ENCODE results near the gene AGFG2. TPM values are rescaled to one million over a fixed set of nuclear protein-coding genes. Genes with fewer than 3 reads are reported as not detected.

Gene AGFG2
- total and polyA plus RNA-seq, 2 of the 4 experiments (the other 2 are of a cell fraction): 3.0 to 10.0 TPM

DNA sequence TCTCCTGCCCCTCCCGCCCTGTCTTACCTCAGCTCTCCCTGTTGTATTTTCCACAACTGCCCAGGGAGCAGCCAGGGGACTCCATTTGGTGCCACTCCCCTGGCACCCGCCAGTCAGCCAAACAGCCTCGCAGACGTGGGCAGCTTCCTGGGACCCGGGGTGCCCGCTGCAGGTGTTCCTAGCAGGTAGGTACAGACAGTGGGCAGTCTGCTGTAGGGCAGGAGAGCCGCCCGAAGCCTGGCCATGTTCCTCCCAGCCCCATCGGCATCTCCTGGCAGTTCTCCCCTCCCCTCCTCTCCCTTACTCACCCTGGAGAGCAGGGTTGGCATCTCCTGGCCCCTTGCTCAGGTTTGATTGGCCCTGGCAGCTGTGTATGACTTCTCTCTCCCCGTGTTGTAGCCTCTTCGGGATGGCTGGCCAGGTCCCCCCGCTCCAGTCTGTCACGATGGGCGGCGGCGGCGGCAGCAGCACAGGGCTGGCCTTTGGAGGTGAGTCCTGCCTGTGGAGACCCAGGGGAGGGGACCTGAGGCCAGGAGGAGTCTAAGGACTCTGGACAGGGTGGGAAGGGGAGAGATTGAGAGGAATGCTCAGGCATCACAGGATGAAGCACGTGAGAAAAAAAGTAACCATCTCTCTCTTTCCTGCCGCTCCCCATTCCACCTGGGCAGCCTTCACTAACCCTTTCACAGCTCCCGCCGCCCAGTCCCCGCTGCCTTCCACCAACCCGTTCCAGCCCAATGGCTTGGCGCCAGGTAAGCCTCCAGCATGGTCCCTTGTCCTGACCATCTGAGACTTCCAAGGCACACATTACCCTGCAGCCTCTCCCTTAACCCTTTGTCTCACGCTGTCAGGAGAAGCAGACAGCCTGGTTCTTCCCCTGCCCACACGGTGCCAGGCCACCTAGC is 23.4 kb downstream of the AGFG2 start:
- H2BK120ac ChIP-seq (ENCODE audit: low read depth, low read length): no peak overlapping the region

More for the DNA sequence above, 23.4 kb downstream of the AGFG2 start:
- H4K91ac ChIP-seq (ENCODE audit: insufficient read depth, low read depth, low read length): no peak overlapping the region
- no peak overlapping the region for H3K56ac ChIP-seq (ENCODE audit: extremely low read depth, insufficient read depth, low read length)
- no peaks in the 10 kb centered on the region for H3K9me1 ChIP-seq (ENCODE audit: insufficient read depth, low read length)
- H3K4me2 ChIP-seq (ENCODE audit: low read depth, low read length): no peak overlapping the region
- in situ Hi-C loops (cut with MboI; ENCODE audit: low sequenced_read_pairs) (loop anchor here (5.0 kb wide), 1 partner anchor 90 kb away; no protein-coding TSS in a partner anchor), dilution Hi-C loops (cut with HindIII; ENCODE audit: low sequenced_read_pairs, unreplicated experiment) (no loop called here), intact Hi-C loops (cut with micrococcal nuclease) (no loop called here)
- H3K9me3 ChIP-seq (ENCODE audit: control insufficient read depth, insufficient read depth, low read length): no peaks in the 10 kb centered on the region
- no peak overlapping the region for H2AK5ac ChIP-seq (ENCODE audit: low read depth, low read length)
- ATAC-seq (ENCODE audit: low read depth): no peak
- no TSS peak for BruUV-seq (replicated peaks)
- ChIA-PET CTCF (no interaction called here), POLR2A (ENCODE audit: unreplicated experiment) (no interaction called here)
- no peak overlapping the region for H3K4ac ChIP-seq (ENCODE audit: low read depth, low read length)
- no peaks in the 10 kb centered on the region for H4K20me1 ChIP-seq (ENCODE audit: insufficient read depth, low read length)
- H3K23ac ChIP-seq (ENCODE audit: low read depth, low read length): no peak overlapping the region
- H3K14ac ChIP-seq (replicated peaks; ENCODE audit: low read depth, low read length): no peak overlapping the region
- no peak overlapping the region for H4K5ac ChIP-seq (ENCODE audit: low read depth, low read length)
- H3K27me3 ChIP-seq (ENCODE audit: control insufficient read depth, insufficient read depth, low read length): no peaks in the 10 kb centered on the region
- H3K36me3 ChIP-seq (ENCODE audit: control insufficient read depth, insufficient read depth, low read length): no peaks in the 10 kb centered on the region
- no peak overlapping the region for H3K4me3 ChIP-seq (ENCODE audit: insufficient read depth, low read depth, low read length)
- no peak overlapping the region for H3K27ac ChIP-seq (ENCODE audit: insufficient read depth, low read length)
- peaks cover 2% of the 10 kb centered on the region; the same call in 1 of the 2 replicates for H3K4me1 ChIP-seq (ENCODE audit: control insufficient read depth, insufficient read depth, low read length)
- no peak for DNase-seq
- no peak overlapping the region for H2BK15ac ChIP-seq (ENCODE audit: low read depth, low read length)
- H2AFZ ChIP-seq (replicated peaks; ENCODE audit: low read length, poor library complexity): no peak overlapping the region
- H3K9ac ChIP-seq (ENCODE audit: low read depth, low read length): no peak overlapping the region
- no peak for TF ChIP-seq FOS (IDR thresholded peaks at IDR 0.05; ENCODE audit: low read depth, low read length)
- H3K18ac ChIP-seq (ENCODE audit: low read depth, low read length): no peak overlapping the region
- no peaks in the 10 kb centered on the region for H3K79me1 ChIP-seq (ENCODE audit: low read depth in 1 of 2, low read length in 2 of 2)
- H2BK5ac ChIP-seq (ENCODE audit: low read depth, low read length, poor library complexity, severe bottlenecking): no peak overlapping the region
- no peak overlapping the region for H4K8ac ChIP-seq (ENCODE audit: low read depth in 2 of 2, low read length in 2 of 2)
- no peak overlapping the region for H2AK9ac ChIP-seq (replicated peaks; ENCODE audit: low read depth, low read length, poor library complexity)
- WGBS, 2 experiments (ENCODE audit: extremely low coverage in 2 of 2, insufficient read length in 1 of 2): 89% methylated on average over 8 of the region's 26 CpGs; no CpG with 5 or more reads in 1 of the 2 experiments
- H2BK20ac ChIP-seq (ENCODE audit: low read depth, low read length): no peak overlapping the region
